Kidney epithelial cell (primary cell): ENCODE results near the gene CMTR1. TPM values are rescaled to one million over a fixed set of nuclear protein-coding genes. Genes with fewer than 3 reads are reported as not detected.

ENCODE experiments used
- DNase-seq: peaks from one replicate; pipeline ENCODE4 v3.0.0-alpha.2; 2010; ENCODE audit warnings: low read depth
- H3K27me3 ChIP-seq: 2 replicates; pipeline ENCODE4 v1.6.0; 2011; ENCODE audit warnings: low read length; ENCODE audit not compliant: control insufficient read depth, insufficient read depth
- H3K36me3 ChIP-seq: 2 replicates; pipeline ENCODE4 v1.5.1; 2011; ENCODE audit warnings: low read length; ENCODE audit not compliant: control insufficient read depth, insufficient read depth
- H3K4me3 ChIP-seq: 2 replicates; pipeline ENCODE4 v1.5.1; 2011; ENCODE audit warnings: low read depth, mild to moderate bottlenecking, control low read depth, low read length
- CTCF ChIP-seq: IDR thresholded peaks from 2 replicates; pipeline ENCODE4 v1.5.1; 2011; ENCODE audit warnings: mild to moderate bottlenecking, moderate library complexity, low read length, control low read depth, inconsistent platforms; ENCODE audit not compliant: insufficient read depth, poor library complexity, severe bottlenecking
- total RNA-seq: library from RNA; depleted of rRNA; stranded (reverse); fragments of >200 nt; gene quantifications from 2 replicates; pipeline ENCODE4 v1.2.3, GENCODE V29; 2015

CMTR1 gene
- total RNA-seq, 1 donor from 2014 or later = 22.9 TPM

DNA sequence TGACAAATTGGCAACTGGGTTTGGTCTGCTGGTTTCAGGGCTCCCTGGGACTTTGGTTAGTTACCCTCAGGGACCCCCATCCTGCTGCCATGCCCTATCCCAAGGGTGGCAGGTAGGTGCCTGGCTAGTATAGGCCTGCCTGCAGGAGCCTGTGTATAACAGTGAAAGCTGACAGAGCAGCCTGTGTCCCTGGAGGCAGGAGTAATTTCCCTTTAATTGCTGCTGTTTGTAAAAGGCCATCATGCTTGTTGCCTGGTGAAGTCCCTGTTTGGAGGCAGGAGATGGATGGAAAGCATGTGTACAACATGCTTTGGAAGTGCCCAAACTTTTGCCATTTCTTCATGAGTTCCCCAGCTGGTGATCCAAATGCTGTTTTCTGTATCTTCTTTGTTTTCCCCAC, 30.1 kb downstream of the CMTR1 start:
- no peaks in the 10 kb centered on the region for H3K36me3 ChIP-seq
- no peaks in the 10 kb centered on the region for H3K27me3 ChIP-seq
- no peak for DNase-seq
- H3K4me3 ChIP-seq = no peak overlapping the region
- TF ChIP-seq CTCF = no peak

- H3K36me3 ChIP-seq = no peaks in the 10 kb centered on the region
- H3K4me3 ChIP-seq = no peak overlapping the region
- TF ChIP-seq CTCF = no peak
- no peak for DNase-seq
- no peaks in the 10 kb centered on the region for H3K27me3 ChIP-seq
Observed at GRCh38 chr6:37467718-37468117, 34.7 kb downstream of the CMTR1 start.

GRCh38 chr6:37473364-37474095, 40.5 kb downstream of the CMTR1 start:
- DNase-seq = no peak
- Histone ChIP-seq H3K4me3 (no peak overlapping the region), H3K27me3 (no peaks in the 10 kb centered on the region), H3K36me3 (no peaks in the 10 kb centered on the region)
- no peak for TF ChIP-seq CTCF

GRCh38 chr6:37474316-37474715, 41.3 kb downstream of the CMTR1 start:
- no peak for TF ChIP-seq CTCF
- no peak for DNase-seq
- no peaks in the 10 kb centered on the region for H3K36me3 ChIP-seq
- H3K27me3 ChIP-seq = no peaks in the 10 kb centered on the region
- H3K4me3 ChIP-seq = no peak overlapping the region

DNA sequence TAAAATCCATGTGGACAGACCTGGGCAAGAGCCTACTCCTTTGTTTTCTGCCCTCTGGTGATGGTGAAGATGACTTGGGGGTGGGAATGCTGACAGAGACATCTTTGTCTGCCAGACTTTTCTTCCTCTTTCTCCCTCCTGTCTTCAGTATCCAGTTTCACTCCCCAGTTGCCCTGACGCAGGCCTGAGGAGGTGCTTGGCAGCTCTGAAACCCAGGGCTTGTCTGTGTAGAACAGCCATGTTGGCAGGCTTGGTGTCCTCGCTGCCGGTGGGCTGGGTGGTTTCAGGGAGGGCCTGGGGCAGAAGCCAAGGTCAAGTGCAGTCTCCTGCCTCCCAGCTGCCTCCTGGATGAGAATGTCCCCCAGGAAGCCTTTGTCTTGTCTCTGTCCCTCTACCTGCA, 44.2 kb downstream of the CMTR1 start:
- Histone ChIP-seq H3K27me3 (no peaks in the 10 kb centered on the region), H3K36me3 (no peaks in the 10 kb centered on the region), H3K4me3 (no peak overlapping the region)
- TF ChIP-seq CTCF = no peak
- DNase-seq = no peak
